GM21390 (cell line): Measurements from ENCODE around the gene ANGEL1.

ENCODE experiments used
- ATAC-seq: cut with Tn5 transposase; IDR thresholded peaks from one replicate; pipeline ENCODE4 v1.9.1; 2021; ENCODE audit not compliant: unreplicated experiment

The ANGEL1 gene

DNA sequence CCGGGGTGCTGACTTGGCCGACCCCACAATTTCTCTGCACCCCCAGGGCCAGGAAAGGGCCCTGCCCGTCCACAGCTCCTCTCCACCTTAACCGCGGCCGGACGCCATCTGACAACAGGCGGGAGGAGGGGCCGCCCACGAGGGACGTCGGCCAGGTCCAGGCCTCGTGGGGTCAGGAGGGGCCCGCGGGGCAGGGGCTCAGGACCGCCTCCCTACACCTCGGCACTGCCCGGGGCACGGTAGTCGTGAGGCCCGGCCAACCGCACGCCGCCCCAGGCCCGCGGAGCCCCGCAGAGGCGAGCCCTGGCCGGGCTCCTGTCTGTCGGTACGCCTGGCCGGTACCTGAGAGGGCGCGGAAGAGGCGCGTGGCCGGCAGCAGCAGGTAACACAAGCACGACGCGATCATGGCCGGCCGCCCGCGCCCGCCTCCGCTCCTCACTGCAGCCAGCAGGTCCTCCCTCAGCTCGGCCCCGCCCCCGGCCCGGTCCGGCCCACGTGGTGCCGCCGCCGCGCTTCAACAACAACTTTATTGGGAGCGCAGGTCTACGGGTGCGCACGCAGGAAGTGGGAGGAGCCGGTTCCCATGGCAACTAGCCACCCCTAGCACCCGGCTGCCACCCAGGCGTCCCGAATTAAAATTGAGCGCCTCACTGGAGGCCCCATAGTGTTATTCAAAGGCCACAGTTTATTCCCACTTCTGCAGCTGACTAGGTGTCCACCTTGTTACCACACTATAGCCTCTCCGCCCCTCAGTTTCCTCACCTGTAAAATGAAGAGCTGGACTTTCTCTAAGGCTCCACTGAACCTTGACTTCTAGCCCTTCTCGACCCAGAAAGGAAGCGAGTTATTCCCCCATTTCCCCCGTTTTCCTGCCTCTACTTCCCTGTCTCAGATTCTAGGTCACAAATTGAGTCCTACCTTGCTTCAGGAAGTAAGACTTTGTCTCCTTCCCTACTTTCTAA, at the start of gene ANGEL1:
TSS of gene ANGEL1 (minus strand) at position 461 of the 962 bp plus-strand sequence. CDS start at position 406, 55 bp downstream.
- peak; percentile 86 for ATAC-seq

DNA sequence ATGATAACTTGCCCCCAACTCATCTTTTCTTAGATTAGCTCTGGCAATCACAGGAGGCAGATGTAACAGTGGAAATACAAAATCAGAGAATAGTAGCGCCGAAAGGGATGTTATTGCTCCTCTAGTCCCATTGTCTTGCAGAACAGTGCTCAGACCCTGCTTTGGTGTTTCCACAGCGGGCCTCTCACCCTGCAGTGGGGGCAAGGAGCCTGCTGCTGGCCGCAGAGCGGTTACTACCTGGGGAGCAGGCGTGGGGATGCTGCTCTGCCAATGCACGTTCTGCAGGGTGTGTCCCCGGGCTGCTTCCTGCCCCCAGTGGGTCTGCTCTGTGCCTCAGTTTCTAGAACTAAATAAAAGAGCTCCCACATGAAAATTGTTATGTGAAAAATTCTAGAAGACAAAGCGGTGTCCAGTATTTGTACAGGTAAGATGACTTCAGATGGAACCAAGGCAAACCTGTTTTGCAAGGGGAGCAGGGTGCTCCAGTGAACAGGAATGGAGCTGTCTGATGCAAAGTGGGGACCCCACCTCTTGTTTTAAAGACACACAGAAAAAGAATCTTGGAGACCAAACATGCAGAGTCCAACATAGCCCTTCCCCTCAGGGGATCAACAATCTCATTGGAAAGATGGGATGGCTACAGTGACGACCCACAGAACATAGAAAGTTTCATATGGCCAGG, 49.0 kb upstream of the ANGEL1 start:
- ATAC-seq: no peak

DNA sequence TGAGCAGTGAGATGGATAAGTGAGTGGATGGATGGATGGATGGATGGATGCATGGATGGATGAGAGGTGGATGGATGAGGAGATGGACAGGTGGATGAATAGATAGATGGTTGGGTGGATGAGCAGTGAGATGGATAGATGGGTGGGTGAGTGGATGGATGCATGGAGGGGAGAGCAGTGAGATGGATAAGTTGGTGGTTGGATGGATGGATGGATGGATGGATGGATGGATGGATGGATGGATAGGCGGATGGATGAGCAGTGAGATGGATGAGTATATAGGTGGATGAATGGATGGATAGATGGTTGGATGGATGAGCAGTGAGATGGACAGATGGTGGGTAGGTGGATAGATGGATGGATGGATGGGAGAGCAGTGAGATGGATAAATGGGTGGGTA, 44.1 kb upstream of the ANGEL1 start:
- ATAC-seq: no peak

GRCh38 chr14:76855066-76855465, 42.4 kb upstream of the ANGEL1 start:
- no peak for ATAC-seq

DNA sequence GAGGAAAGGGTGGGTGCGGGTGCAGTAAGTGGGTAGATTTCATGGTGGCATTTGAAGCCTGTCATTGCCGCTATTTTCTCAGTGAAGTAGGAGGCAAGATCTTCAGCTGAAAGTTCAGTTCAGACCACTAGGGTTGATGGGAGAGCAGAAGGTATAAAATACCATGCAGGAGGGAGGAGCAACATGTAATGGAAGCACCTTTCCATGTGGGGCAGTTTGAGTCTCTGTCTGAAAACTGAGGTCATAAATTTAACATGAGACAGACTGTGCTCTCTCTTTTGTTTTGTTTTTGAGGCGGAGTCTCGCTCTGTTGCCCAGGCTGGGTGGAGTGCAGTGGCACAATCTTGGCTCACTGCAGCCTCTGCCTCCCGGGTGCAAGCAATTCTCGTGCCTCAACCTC, 36.2 kb upstream of the ANGEL1 start:
- ATAC-seq: no peak

GRCh38 chr14:76846331-76847047, 33.8 kb upstream of the ANGEL1 start:
- no peak for ATAC-seq

DNA sequence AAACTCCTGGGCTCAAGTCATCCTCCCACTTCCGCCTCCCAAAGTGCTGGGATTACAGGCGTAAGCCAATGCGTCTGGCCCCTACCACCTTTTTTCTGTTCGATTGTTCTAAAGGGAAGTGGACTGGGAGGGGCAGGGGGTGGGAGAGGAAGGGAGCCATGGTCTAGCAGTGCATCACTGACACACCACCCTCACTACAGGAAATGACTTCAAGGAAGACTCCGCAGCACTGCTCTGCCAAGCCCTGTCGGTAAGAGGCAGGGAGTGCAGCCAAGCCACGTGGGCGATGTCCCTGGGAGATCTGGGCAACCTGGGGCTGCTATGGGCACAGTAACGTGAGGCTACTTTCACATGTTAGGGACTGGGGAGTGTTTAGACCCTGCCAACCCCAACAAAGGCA, 31.5 kb upstream of the ANGEL1 start:
- no peak for ATAC-seq

DNA sequence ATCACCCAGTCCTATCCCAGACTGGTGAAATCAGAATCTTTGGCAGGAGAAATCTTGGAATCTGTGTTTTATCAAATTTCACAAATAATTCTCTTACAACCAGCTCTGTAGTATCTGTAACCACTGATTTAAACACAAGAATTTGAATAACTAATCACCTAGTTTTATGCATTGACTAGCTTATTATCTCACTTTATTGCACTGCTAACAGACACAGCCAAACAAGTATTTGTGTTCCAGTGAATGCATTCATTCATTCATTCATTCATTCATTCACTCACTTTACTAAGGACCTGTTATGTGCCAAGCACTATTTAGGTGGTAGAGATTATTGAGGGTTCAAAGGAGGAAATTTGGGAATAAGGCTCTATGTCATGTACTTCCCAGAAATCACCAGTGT, 29.7 kb upstream of the ANGEL1 start:
- ATAC-seq: no peak

GRCh38 chr14:76837524-76837923, 24.8 kb upstream of the ANGEL1 start:
- no peak for ATAC-seq

DNA sequence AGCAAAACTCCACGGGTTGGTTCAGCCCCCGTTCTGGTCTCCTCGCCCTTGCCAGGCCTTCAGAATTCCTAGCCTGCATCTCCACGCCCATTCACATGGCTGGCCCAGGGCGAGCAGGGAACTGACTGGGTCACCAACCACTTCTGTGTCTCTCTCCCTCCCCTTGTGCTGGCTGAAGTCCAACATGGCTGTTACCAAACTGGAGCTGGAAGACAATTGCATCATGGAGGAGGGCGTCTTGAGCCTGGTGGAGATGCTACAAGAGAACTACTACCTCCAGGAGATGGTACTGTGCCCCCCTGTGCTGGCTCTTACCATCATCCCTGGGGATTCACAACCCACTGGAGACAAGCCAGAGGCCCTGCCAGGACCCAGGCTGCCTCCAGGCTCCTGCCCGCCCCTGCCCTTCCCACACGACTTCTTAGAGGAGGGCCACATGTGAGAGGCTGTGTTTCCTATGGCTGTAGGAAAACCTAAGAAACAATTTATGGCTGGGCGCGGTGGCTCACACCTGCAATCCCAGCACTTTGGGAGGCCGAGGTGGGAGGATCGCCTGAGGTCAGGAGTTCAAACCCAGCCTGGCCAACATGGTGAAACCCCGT, 23.4 kb upstream of the ANGEL1 start:
- ATAC-seq: no peak

GRCh38 chr14:76834241-76834661, 21.6 kb upstream of the ANGEL1 start:
- no peak for ATAC-seq

DNA sequence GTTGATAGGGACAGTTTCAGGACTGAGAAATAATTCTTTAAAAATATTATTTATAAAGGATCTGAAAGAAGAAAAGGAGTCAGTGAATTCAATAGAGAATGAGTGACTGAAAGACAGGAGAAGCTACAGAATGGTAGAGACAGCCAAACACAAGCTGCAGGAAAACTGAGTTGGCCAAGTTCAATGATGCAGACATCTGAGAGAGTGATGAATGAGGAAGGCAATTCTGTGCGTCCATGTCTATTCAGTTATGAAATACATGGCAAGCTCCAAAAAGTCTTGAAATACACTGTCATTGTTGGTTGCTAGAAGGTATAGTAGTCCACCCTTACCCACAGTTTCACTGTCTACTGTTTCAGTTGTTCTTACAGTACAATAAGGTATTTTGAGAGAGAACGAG, 20.3 kb upstream of the ANGEL1 start:
- no peak for ATAC-seq

GRCh38 chr14:76832503-76832988, 19.9 kb upstream of the ANGEL1 start:
- ATAC-seq: no peak

GRCh38 chr14:76830556-76830955, 17.9 kb upstream of the ANGEL1 start:
- no peak for ATAC-seq

GRCh38 chr14:76829650-76830421, 17.2 kb upstream of the ANGEL1 start:
- ATAC-seq: no peak

DNA sequence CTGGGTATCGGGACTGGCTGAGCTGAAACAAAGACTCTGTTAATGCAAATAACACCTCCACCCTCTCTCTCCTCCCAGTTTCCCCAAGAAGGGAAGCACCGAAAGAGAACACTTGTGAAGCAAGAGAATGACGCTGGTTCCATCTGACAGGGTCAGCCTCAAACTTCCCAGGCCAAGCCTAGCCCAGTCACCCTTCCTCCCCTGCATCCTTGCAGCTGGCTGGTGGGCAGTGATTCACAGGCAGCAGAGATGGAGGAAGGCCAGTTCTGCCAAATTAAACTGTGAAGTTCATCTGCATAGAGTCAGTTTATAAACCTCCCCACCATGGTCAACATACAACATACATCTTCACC, 16.3 kb upstream of the ANGEL1 start:
- ATAC-seq: no peak

DNA sequence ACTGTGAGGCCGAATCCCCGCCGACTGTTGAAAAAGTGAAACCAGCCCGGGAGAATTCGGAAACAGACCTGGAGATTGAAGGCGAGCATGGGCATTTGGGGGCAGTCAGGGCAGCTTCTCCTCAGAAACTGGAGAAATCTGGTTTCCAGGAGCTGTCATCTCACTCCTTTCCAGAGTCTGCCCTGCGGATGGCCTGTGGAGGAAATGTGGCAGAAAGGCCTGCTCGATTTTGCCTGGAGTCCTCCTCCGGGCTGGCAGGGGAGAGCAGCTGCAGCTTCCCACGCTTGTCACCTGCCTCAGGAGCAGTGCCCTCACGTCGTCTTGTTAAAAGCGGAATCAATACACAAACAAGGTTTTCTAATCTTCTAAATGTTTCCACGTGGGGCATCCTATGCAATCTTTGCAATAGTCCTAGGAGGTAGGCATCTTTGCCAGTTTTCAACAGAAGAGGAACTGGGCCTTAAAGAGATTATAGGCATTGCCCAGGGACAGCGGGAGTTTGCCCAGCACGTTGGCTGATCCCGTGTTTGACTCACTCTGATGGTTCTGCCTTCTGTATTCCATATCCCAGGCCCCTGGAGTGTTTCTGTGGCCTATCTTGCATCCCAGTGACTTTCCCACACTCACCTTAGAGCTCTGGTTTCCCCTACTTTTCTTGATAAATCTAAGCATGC, 15.8 kb upstream of the ANGEL1 start:
- ATAC-seq: no peak

DNA sequence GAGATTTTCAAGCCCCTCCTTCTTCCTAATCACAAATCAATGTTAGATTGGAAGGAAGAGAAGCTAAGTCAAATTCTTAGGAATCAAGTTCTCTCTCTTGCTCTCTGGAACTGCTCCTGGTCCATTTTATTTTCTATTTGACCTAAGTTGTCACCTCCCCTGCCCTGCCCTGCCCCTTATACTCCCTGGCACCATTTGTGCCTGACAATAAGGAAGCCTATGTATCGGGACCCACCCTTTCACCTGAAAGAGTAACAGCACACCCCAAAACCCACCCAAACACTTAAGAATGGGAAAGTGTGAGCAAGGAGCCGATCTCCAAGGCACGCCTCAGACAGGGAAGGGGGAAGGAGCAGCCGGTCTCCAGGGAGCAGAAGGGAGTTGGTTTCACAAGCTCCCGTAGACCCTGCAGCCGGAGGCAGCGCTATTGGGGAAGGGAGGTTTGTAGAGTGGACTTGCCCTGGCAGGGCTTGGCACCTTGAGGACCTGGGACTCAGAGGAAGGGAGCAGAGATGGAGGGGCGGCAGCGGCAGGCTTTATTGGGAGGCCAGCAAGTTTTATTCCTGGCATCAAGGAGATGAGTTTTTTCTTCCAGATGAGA, 15.1 kb upstream of the ANGEL1 start:
- no peak for ATAC-seq

- ATAC-seq: no peak
Observed at GRCh38 chr14:76826122-76826521, 13.4 kb upstream of the ANGEL1 start, which contains the start of gene LRRC74A. Gene LRRC74A (plus strand): TSS chr14:76826408. CDS start chr14:76826698, 290 bp downstream.
